HG03565 (cell line): ENCODE results near the gene MST1.

ENCODE experiments used
- ATAC-seq: cut with Tn5 transposase; IDR thresholded peaks from one replicate; pipeline ENCODE4 v1.9.1; 2021; ENCODE audit warnings: mild to moderate bottlenecking, moderate library complexity; ENCODE audit not compliant: unreplicated experiment

Gene MST1

GRCh38 chr3:49680493-49681231 lies 8.6 kb downstream of the MST1 start:
- no peak for ATAC-seq

GRCh38 chr3:49675912-49676311 lies 13.4 kb downstream of the MST1 start:
- ATAC-seq = no peak

GRCh38 chr3:49674497-49674983 lies 14.7 kb downstream of the MST1 start:
- ATAC-seq = peak; percentile 22

- ATAC-seq = peak; percentile 58
Measured at GRCh38 chr3:49673715-49674496, 15.4 kb downstream of the MST1 start, which contains the start of gene APEH. APEH (plus strand) TSS chr3:49674351; CDS start chr3:49674402, 51 bp downstream.

GRCh38 chr3:49673121-49673714 lies 16.1 kb downstream of the MST1 start:
- no peak for ATAC-seq

- no peak for ATAC-seq
Measured at GRCh38 chr3:49671291-49672288, 17.7 kb downstream of the MST1 start.

- no peak for ATAC-seq
Measured at GRCh38 chr3:49670940-49671290, 18.4 kb downstream of the MST1 start.

- ATAC-seq = no peak
Measured at GRCh38 chr3:49669352-49669751, 19.9 kb downstream of the MST1 start.

GRCh38 chr3:49668861-49669260 lies 20.4 kb downstream of the MST1 start:
- ATAC-seq = no peak

GRCh38 chr3:49668414-49668797 lies 20.9 kb downstream of the MST1 start:
- no peak for ATAC-seq

GRCh38 chr3:49667701-49668413 lies 21.4 kb downstream of the MST1 start:
- ATAC-seq = no peak

- no peak for ATAC-seq
Measured at GRCh38 chr3:49666592-49666991, 22.7 kb downstream of the MST1 start.

- ATAC-seq = no peak
Measured at GRCh38 chr3:49665822-49666519, 23.3 kb downstream of the MST1 start.

- ATAC-seq = no peak
Measured at GRCh38 chr3:49664300-49664699, 25.0 kb downstream of the MST1 start.

- no peak for ATAC-seq
Measured at GRCh38 chr3:49663831-49664230, 25.4 kb downstream of the MST1 start.

GRCh38 chr3:49662720-49663413 lies 26.4 kb downstream of the MST1 start:
- ATAC-seq = no peak

- ATAC-seq = no peak
Measured at GRCh38 chr3:49662021-49662420, 27.3 kb downstream of the MST1 start.

- no peak for ATAC-seq
Measured at GRCh38 chr3:49661281-49661680, 28.0 kb downstream of the MST1 start.

- no peak for ATAC-seq
Measured at GRCh38 chr3:49659756-49660155, 29.5 kb downstream of the MST1 start.
